Measurements from ENCODE around the gene KLHL33. TPM values are rescaled to one million over a fixed set of nuclear protein-coding genes. Genes with fewer than 3 reads are reported as not detected.

The KLHL33 gene
- total RNA-seq, 1 donor from 2014 or later: not detected

DNA sequence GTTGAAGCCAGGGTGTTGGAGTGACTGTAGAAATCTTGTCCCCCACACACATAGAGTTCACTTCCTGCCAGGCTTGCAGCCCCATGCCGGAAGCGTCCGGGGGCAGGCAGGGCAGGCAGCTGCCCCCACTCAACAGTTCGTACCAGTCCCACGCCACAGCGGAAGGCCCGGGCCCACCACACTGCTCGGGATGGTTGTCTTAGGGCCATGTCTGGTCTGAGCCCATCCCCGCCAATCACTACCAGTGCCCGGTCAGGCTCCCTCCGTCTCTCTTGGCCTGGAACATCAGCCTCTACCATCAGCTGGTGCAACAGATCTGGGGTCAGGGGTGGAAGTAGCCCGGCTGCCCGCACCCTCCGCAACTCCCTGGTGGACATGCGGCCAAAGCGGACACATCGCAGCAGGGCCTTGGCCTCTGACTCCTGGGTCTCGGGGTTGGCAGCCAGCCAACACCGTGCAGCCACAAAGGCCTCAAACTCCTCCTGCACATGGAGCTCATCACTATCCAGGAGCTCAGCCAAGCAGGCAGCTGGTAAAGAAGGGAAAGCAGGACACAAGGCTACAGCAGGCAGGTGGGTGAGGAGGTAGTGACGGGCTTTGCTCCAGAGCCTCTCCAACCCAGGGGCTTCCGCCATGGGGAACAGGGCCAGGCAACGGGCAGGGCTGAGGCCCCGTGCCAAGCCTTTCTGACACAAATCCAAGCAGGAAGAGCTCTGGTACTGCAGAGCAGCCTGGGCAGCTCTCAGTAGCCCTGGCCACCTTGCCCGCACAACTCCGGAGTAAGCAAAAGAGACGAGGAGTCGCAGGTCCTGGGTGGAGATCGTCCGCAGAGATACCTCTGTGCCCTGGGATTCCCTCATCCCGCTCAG lies 5.9 kb downstream of the KLHL33 start:
- intact Hi-C loops (cut with DNase I): no loop called here
- no peak overlapping the region for H3K4me3 ChIP-seq
- no peak overlapping the region for H3K27ac ChIP-seq
- no peak for DNase-seq (ENCODE audit: low spot score in 2 of 2)
- no peaks in the 10 kb centered on the region for H3K9me3 ChIP-seq
- H3K27me3 ChIP-seq: no peaks in the 10 kb centered on the region
- peaks cover 0 to 1% of the 10 kb centered on the region in 2 donors for H3K4me1 ChIP-seq
- H3K36me3 ChIP-seq: no peaks in the 10 kb centered on the region
- TF ChIP-seq, protein P1, sequence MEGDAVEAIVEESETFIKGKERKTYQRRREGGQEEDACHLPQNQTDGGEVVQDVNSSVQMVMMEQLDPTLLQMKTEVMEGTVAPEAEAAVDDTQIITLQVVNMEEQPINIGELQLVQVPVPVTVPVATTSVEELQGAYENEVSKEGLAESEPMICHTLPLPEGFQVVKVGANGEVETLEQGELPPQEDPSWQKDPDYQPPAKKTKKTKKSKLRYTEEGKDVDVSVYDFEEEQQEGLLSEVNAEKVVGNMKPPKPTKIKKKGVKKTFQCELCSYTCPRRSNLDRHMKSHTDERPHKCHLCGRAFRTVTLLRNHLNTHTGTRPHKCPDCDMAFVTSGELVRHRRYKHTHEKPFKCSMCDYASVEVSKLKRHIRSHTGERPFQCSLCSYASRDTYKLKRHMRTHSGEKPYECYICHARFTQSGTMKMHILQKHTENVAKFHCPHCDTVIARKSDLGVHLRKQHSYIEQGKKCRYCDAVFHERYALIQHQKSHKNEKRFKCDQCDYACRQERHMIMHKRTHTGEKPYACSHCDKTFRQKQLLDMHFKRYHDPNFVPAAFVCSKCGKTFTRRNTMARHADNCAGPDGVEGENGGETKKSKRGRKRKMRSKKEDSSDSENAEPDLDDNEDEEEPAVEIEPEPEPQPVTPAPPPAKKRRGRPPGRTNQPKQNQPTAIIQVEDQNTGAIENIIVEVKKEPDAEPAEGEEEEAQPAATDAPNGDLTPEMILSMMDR (IDR thresholded peaks at IDR 0.05): no peak

GRCh38 chr14:20428802-20429201 lies 7.2 kb downstream of the KLHL33 start:
- intact Hi-C loops (cut with DNase I): no loop called here
- Histone ChIP-seq H3K9me3 (no peaks in the 10 kb centered on the region), H3K4me1 (no peaks in the 10 kb centered on the region), H3K27me3 (no peaks in the 10 kb centered on the region), H3K36me3 (no peaks in the 10 kb centered on the region), H3K4me3 (no peak overlapping the region), H3K27ac (no peak overlapping the region)
- DNase-seq (ENCODE audit: low spot score in 2 of 2): no peak
- TF ChIP-seq, protein P1 (IDR thresholded peaks at IDR 0.05): no peak

- TF ChIP-seq, protein P1 (IDR thresholded peaks at IDR 0.05): no peak
- Histone ChIP-seq H3K9me3 (no peaks in the 10 kb centered on the region), H3K27ac (no peak overlapping the region), H3K27me3 (no peaks in the 10 kb centered on the region), H3K4me3 (no peak overlapping the region), H3K36me3 (no peaks in the 10 kb centered on the region), H3K4me1 (no peaks in the 10 kb centered on the region)
- intact Hi-C loops (cut with DNase I): no loop called here
- DNase-seq (ENCODE audit: low spot score in 2 of 2): no peak
These were observed 8.0 kb downstream of the KLHL33 start for GRCh38 chr14:20428010-20428365.

DNA sequence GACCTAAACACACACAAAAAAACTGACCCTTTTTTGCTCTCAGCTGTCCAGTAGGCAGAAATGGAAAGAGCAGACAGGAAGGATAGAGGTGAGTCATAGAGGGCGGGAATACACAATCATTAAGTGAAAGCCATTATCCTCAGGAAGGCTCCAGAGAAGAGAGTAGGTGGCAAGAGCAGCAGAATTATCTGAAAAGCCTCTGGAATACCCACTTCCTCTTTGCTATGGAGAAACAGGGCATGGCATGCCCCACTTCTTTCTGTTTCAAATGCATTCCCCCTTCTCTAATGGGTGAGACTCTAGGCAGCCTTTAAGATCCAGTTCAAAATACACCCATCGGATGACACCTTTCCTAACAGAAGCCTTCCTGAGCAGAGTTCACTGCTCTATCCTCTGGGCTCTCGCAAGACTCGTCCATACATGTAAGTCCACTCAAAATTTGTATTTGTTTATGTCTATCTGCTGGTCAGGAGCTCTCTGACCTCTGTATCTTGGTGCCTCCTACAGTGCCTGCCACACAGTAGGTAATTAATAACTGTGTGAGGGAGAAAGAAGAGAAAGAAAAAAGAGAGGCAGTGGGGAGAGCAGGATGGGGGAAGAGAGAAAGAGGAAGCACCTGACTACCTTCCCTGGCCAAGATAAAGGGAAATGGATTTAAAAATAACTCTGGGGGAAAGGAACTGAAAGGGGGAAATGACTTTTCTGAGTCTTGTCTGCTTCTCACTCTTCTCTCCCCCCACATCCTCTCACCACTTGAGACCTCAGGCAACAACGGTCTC lies 8.5 kb downstream of the KLHL33 start:
- Histone ChIP-seq H3K27ac (no peak overlapping the region), H3K27me3 (no peaks in the 10 kb centered on the region), H3K4me3 (no peak overlapping the region), H3K9me3 (no peaks in the 10 kb centered on the region), H3K36me3 (no peaks in the 10 kb centered on the region), H3K4me1 (no peaks in the 10 kb centered on the region)
- intact Hi-C loops (cut with DNase I): no loop called here
- TF ChIP-seq, protein P1 (IDR thresholded peaks at IDR 0.05): no peak
- no peak for DNase-seq (ENCODE audit: low spot score in 2 of 2)

DNA sequence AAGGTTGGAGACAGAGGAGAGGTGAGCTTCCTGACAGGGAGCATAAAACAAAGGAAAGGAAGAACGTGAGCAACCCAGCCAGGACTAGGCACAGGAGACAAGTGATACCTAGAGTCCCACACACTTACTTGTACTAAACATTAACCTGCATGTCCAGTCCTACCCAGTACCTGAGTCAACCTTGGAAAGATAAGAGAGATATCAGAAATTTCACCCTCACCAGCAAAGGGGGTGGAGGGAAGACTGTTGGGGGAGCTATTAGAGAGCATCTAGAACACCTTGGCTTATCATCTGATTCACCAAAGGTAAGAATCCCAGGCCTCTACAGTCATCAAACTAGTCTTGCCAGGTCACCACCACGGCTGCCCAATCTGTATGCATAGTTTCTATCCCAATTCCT lies 11.1 kb downstream of the KLHL33 start:
- H3K4me3 ChIP-seq: no peak overlapping the region
- H3K27me3 ChIP-seq: no peaks in the 10 kb centered on the region
- no peak for DNase-seq (ENCODE audit: low spot score in 2 of 2)
- no peak overlapping the region for H3K27ac ChIP-seq
- H3K36me3 ChIP-seq: no peaks in the 10 kb centered on the region
- no peaks in the 10 kb centered on the region for H3K4me1 ChIP-seq
- TF ChIP-seq, protein P1 (IDR thresholded peaks at IDR 0.05): no peak
- intact Hi-C loops (cut with DNase I): no loop called here
- no peaks in the 10 kb centered on the region for H3K9me3 ChIP-seq

Measured in ascending aorta (tissue), 2 donors.